Measurements from ENCODE around the gene SDF2L1.
"Not testable (repeated sequence)": the region's sequence is repeated elsewhere in the genome, so short reads cannot be mapped to it uniquely, and the experiment has no call there.

Gene SDF2L1

GRCh38 chr22:21636629-21637218 lies 5.4 kb upstream of the SDF2L1 start:
- no peak for DNase-seq (ENCODE audit: low read depth in 2 of 2)

DNA sequence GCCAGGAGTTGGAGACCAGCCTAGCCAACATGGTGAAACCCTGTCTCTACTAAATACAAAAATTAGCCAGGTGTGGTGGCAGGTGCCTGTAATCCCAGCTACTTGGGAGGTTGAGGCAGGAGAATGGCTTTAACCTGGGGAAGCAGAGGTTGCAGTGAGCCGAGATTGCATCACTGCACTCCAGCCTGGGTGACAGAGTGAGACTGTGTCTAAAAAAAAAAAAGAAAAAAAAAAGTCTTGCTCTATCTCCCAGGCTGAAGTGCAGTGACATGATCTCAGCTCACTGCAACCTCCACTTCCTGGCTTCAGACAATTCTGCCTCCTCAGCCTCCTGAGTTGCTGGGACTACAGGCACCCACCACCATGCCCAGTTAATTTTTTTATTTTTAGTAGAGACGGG lies 4.7 kb upstream of the SDF2L1 start:
- not testable (repeated sequence) for DNase-seq (ENCODE audit: low read depth in 2 of 2)

- no peak for DNase-seq (ENCODE audit: low read depth in 2 of 2)
Observed at GRCh38 chr22:21639359-21639758, 2.7 kb upstream of the SDF2L1 start.

DNA sequence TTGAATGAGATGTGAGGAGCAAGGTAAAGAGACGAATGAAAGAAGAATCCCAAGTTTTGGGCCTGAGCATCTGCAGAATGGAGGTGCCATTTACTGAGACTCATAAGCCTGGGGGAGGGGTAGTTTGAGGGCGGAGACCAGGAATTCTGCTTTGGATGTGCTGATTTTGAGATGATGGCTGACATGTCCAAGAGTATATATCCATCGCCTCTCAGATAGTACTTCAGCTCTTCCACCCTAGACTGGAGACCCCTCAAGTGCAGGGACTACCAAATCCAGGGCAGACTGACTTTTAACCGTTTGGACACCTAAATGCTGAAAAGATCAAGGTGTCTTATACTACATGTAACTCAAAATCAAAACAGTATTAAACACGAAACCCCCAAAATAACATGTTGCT lies 1.3 kb upstream of the SDF2L1 start:
- no peak for DNase-seq (ENCODE audit: low read depth in 2 of 2)

DNA sequence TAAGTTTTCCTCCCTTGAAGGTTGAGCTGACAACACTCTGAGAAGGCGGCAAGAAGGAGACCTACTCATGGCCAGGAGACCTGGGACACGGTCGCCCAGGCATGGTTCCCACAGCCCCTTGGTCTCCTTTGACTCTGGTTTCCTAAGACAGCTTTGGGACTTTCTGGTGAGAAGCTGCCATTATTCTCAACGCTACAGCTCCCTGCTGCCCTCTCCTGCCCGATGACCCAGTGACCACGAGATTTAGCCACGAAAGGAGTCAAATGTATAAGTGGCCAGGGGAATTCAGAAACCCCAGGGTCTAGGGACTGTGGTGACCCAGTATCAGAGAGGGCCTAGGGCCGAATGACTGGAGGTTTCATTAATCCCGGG lies 699 bp upstream of the SDF2L1 start:
- DNase-seq (ENCODE audit: low read depth in 2 of 2) = no peak

- DNase-seq (ENCODE audit: low read depth in 2 of 2) = no peak
Observed at GRCh38 chr22:21642584-21643448, 714 bp downstream of the SDF2L1 start.

DNA sequence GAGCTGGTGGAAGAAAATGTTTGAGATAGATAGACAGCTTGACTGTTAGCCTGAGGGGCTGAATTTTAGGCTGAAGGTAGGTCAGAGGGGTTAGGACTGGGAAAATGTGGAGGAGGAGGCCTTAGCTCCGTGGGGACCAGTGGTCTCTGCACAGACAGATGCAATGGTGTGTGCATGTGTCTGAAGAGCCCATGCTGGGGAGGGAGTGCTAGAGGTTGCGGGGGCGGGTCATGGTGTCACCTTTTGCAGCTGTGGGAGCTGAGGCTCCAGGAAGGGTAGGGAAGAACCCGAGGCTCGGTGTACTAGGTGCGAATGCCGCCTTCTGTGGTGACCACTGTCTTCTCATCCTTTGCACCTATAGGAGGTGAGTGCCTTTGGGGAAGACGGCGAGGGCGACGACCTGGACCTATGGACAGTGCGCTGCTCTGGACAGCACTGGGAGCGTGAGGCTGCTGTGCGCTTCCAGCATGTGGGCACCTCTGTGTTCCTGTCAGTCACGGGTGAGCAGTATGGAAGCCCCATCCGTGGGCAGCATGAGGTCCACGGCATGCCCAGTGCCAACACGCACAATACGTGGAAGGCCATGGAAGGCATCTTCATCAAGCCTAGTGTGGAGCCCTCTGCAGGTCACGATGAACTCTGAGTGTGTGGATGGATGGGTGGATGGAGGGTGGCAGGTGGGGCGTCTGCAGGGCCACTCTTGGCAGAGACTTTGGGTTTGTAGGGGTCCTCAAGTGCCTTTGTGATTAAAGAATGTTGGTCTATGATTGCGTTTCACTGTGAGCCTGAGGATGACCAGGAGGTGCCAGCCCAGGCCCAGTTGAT lies 1.6 kb downstream of the SDF2L1 start:
- no peak for DNase-seq (ENCODE audit: low read depth in 2 of 2)

GRCh38 chr22:21645513-21645912 lies 3.4 kb downstream of the SDF2L1 start:
- not testable (repeated sequence) for DNase-seq (ENCODE audit: low read depth in 2 of 2)

DNA sequence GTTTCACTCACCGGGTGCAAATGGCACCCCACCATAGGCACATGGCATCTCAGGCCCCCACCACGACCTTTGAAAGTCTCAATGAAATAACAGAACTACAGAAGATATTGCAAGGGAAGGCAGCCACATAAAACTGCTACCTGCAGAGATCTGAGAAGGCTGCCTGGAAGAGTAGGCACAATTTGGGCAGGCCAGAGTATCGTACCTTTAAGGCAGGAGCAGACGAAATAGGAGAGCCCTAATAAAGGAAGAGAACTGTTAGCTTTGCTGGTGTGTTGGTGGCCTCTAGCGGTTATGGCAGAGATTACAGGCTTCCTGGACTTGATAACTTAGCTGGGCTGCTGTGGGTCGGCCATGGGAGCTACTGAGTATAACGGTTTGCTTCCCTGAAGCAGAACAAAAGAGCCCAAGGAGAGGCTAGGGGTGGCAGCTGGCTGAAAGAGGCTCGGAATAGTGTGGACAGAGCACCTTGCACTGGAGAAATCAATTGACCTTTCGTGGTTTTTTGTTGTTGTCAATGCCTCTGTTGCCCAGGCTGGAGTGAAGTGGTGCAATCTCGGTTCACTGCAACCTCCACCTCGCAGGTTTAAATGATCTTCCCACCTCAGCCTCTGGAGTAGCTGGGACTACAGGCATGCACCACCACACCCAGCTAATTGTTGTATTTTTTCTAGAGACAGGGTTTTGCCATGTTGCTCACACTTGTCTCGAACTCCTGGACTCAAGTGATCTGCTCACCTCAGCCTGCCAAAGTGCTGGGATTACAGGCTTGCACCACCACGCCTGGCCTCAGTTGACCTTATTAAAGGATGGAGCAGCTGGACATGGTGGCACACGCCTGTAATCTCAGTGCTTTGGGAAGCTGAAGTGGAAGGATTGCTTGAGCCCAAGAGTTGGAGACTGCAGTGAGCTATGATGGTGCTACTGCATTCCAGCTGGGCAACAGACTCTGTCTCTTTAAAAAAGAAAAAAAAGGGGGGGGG lies 4.8 kb downstream of the SDF2L1 start:
- peak; percentile 49 to 57 for DNase-seq (ENCODE audit: low read depth in 2 of 2)

DNA sequence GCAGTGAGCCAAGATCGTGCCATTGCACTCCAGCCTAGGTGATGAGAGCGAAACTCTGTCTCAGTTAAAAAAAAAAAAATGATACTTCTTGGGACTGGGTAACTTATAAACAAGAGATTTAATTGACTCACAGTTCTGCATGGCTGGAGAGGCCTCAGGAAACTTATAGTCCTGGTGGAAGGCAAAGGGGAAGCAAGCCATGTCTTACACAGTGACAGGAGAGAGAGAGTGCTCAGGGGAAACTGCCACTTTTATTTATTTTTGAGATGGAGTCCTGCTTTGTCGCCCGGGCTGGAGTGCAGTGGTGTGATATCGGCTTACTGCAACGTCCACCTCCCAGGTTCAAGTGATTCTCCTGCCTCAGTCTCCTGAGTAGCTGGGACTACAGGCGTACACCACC lies 8.2 kb downstream of the SDF2L1 start:
- no peak for DNase-seq (ENCODE audit: low read depth in 2 of 2)

- DNase-seq (ENCODE audit: low read depth in 2 of 2) = no peak
Observed at GRCh38 chr22:21650823-21651520, 8.9 kb downstream of the SDF2L1 start.

- DNase-seq (ENCODE audit: low read depth in 2 of 2) = no peak
Observed at GRCh38 chr22:21651521-21652009, 9.5 kb downstream of the SDF2L1 start.

GRCh38 chr22:21652010-21652546 lies 10.0 kb downstream of the SDF2L1 start:
- DNase-seq (ENCODE audit: low read depth in 2 of 2) = peak; percentile 38 to 65

GRCh38 chr22:21652547-21653545 lies 10.7 kb downstream of the SDF2L1 start:
- no peak for DNase-seq (ENCODE audit: low read depth in 2 of 2)

DNA sequence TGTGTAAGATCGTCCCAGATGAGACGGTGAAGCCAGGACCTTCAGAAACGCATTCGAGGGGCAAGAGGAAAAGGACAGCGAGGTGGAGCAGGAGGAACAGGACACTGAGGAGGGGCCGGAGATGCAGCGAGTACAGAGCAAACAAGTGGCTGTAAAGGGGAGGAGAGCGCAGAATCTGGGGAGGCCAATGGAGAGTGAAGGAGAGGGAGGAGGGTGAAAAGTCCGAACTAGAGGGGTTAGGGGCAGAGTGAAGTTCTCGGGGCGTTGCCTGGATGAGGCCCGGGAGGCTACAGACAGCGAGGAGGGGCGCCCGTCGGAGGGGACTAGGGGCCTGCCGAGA lies 14.9 kb downstream of the SDF2L1 start:
- no peak for DNase-seq (ENCODE audit: low read depth in 2 of 2)

GRCh38 chr22:21657360-21658032 lies 15.4 kb downstream of the SDF2L1 start:
- DNase-seq (ENCODE audit: low read depth in 2 of 2) = peak; percentile 37 to 60

DNA sequence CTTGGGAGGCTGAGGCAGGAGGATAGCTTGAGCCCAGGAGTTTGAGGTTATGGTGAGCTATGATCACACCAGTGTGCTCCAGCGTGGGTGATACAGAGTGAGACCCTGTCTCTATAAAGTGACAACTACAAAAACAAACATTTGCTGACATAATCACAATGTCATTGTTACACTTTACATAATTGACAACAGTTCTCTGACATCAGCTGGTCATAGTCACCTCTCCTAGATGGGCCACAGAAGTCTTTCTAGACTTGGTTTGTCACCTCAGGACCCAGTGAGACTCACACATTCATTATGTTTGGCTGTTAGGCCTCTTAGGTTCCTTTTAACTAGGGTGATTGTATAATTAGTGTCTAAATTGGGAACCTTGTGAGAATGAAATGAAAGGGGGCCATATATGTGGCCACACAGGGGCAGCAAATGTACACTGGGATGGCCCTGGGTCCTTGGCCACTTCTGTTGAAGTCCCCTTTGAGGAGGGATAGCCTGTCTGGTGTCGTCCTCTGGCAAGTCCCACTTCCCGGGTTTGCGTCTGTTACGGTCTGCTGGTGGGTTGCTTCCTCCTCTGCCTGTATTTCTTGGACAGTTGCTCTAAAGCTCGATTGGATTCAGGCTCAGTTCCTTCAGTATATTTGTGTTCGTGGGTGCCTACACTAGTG lies 17.9 kb downstream of the SDF2L1 start:
- no peak for DNase-seq (ENCODE audit: low read depth in 2 of 2)

GRCh38 chr22:21660904-21661303 lies 18.8 kb downstream of the SDF2L1 start:
- DNase-seq (ENCODE audit: low read depth in 2 of 2) = no peak
